SW 1271 (cell line): ENCODE results near the gene DISP3.

ENCODE experiments used
- DNase-seq, 2 experiments: peaks; one replicate each; lab custom pipeline; 2025; lab: John Stamatoyannopoulos, UW

DISP3 gene

DNA sequence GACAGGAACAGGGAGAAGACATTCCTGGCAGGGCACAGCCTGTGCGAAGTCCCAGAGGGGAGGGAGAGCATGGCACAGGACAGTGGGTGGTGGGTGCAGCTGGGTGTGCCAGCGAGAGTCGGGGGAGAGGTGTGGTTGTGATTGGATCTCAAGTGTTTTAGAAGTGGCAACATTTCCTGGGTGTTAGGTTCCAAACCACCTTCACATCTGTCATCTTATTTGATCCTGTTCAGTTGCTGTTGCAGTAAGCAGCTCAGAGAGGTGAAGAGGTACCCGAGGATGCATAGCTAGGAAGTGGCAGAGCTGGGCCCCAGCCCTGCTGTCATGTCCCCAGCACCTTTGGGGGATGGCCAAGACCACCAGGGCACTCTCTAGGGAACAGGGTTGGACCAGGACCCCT lies 22.0 kb upstream of the DISP3 start:
- DNase-seq: no peak

DNA sequence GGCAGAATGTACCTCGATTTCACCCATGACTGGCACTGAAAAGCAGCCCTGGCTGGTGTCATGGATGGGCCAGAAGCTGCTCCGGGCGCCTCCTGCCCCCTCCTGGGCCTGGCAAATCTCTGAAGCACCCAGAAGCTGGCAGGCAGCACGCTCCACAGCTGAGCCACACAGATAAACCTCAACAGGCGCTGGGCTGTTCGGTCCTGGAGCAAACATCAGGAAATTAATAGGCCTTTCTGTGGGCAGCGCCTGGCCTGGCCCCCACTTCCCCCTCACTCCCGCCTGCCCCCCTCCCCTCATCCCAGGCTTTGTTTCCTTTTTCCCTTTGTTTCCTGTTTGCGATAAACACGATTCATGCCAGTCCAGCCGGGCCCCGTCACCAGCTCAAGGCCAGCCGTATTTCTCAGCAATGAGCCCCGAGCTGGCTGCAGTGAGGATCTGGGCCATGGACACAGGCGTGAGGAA lies 20.1 kb upstream of the DISP3 start:
- DNase-seq: no peak

DNA sequence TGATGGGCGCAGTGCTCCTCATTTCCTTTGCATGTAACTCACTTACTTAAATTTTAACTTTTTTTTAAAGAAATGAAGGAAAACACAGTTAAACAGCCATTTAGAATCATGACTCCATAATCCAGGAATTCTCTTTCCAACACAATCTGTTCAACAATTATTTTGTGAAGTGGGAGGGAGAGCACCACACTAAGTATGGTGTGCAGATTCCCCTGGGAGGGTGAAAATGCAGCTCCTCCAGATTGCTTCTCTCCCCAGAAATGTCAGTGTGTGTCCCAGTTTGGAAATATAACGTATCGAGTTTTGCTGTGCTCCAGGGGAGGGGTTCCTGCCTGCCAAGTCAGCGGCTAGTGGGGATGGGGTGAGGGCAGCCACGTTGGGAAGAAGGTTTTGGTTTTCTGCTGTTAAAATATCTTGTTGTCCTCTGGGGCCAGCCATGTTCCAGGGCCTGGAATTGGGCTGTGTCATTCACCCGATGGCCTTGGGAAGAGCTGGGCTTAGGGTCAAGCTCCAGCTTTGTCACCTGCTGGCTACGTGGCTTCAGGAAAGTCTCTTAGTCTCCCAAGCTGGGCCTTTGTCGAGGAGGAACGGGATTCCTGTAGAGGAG lies 17.3 kb upstream of the DISP3 start:
- no peak for DNase-seq

DNA sequence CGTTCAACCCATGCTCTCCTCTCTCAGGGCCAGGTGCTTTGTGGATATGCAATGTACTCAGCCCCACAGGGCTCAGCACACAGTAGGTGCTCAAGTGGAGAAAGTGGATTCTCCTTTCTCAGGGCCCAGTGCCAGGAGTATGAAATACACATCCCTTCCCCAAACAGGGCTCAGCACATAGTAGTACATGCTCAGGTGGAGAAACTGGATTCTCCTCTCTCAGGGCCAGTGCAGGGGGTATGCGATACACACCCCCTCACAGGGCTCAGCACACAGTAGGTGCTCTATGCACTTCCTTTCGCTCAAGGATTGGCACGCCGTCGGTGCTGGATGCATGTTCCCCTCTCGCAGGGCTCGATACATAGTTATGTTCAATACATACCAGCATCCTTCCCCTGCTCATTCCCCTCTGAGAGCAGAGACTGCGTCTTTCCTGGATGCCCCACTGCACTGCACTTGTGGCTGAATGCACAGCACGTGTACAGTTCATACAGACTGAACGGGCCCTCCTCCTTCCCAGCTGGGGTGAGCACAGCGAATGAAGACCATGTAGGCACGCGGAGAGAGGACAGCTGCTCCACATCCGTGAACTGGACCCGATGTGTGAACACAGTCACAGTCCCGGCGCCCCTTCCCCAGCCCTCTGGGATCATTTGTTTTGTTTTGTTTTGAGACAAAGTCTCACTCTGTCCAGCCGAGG lies 16.6 kb upstream of the DISP3 start:
- DNase-seq: no peak

DNA sequence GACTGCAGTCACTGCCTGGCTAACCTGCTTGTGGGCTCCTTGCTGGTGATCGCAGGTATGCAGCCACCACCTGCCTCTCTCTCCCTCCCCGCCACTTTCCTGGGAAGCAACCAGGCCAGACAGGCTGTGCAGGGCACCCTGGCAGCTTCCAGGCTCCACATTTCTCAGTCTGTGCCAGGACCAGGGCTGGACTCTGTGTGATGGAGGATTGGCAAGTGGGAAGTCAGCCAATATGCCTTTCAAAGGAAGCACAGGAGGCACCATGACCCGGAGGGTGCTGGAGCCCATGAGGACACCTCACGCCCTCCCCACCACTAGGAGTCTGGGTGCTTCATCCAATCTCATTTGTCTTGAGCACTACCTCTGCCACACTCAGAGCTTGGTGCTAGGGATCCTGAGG lies 15.8 kb upstream of the DISP3 start:
- no peak for DNase-seq

DNA sequence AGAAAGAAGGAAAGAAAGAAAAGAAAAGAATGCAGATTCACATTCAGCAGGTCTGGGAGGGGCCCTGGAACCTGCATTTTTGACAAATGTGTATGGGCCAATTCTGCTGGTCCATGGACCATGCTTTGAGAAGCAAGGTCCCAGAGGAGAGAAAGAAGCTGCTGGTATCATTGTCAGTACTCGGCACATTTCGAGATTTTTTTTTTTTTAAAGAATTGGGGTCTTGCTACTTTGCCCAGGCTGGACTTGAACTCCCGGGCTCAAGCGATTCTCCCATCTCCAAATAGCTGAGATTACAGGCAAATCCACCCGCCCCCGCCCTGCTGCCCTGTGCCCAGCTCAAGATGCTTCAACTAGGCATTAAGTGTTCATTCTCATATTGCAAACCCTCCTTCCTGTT lies 13.6 kb upstream of the DISP3 start:
- DNase-seq: no peak

DNA sequence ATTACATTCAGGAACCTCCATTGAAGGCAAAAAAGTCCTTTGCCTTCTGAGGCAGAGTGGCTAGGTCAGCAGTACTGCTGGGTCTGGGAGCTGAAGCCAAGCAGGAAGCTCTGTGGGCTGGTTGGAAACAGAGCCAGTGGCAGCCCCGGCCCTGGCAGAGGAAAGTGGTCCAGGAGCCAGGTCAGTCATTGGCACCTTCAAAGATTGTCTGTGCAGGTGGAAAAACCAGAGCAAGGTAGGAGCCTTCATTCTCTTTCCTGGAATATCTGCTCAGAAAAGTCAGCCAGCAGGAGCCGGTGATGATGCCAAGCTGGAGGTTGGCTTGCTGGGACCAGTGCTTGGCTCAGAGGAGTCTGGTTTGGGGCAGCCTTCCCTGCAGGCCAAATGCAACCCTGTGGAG lies 12.5 kb upstream of the DISP3 start:
- no peak for DNase-seq

DNA sequence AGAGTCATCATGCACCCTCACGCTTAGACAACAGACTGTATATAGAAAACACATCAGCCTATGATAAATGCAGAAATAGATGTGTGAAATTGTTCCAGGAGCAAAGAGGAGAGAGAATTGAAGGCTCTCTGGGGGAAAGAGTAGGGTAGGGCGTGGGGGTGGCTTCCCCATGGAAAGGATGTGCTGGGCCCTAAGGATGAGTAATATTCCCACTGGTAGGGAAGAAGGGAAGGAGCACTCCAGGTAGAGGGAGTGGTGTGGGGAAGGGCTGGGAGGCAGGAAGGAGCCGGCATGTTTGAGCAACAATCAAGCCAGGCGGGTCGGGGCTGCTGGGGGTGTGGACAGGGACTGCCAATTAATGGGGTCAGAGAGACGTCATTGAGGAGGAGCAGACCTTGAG lies 10.1 kb upstream of the DISP3 start:
- DNase-seq: no peak

DNA sequence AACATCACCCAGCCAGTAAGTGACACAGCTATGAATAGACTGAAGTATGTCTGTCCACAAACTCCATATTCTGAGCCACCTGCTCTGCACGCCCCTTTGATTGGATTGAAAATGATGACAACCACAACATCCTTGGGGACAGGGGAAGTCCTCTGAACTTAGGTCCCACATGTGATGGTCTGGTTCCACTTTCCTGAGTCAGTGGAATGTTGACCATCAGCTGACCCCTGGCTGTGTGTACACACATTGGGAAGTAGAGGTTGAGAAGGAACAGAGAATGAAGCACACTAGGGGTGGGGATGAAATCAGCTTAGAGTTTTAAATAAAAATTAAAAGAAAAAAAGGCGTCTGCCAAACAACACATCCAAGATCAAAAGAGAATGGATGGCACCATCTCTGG lies 8.0 kb upstream of the DISP3 start:
- DNase-seq: no peak

DNA sequence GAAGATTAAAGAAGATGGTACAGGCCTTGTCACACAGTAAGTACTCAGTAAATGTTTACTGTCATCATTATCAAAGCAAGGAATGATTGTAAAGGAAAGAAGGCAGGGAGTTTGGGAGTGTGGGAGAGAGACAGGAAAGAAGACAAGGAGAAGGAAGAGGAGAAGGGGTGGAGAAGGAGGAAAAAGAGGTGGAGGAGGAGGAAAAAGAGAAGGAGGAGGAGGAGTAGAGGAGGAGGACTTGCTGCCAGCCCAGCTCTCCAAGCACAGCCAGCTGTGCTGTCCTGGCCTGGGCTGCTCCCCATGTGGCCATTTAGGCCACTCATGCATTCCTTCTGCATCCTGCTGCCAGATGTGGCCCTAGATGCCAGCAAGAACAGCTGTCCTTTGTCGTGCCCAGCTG lies 7.5 kb upstream of the DISP3 start:
- no peak for DNase-seq

DNA sequence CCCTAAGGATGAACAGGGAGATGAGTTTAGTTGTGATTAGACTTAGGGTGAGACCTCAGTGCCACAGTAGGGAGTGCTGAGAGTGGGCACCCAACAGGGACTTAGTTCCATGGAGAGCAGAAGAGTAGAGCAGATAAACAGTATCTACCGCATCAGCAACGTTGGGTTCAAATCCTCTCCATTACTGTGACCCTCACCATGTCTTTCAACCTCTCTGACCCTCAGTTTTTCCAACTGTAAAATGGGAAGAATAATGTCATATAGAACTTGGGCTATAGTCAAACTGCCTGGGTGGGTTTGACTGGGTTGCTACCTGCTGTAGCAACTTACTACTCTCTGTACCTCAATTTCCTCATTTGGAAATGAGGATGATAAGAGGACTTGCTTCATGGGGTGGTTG lies 6.7 kb upstream of the DISP3 start:
- DNase-seq: no peak

DNA sequence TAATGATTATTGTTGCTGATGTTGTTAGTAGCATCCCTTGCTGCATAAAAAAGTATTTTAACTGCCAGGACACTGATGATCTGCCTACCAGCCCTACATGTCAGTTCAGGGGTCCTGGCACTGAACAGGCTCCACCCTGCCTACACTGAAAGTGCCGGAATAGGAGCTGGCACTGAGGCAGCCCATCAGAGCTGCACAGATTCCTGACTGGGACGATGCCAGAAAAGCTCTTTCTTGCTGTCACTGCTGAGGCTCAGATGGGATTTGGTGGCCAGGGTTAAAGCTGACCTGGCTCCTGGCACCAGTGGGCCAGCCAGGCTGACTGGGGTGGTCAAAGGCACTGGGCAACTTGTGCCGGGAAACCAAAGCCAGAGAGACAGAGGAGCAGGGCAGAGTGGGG lies 6.2 kb upstream of the DISP3 start:
- no peak for DNase-seq

DNA sequence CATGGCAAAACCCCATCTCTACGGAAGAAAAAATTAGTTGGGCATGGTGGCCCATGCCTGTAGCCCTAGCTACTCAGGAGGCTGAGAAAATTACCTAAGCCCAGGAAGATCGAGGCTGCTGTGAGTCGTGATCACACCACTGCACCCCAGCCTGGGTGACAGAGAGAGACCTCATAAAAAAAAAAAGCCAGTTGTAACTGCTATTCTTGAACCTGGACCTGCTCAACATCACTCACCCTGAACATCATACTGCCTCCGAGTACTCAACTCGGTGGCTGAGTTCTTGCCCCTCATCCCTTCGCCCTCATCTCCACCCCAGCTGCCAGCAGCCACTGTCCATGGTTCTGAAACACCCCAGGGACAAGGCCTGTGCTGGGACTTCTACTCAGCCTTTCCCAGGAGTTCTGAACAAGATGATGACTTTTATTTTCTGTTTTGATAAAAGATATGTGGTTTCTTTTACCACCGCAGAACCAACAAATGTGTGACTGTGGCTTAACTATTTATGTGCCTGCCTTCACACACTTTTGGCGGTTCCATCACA lies 5.4 kb upstream of the DISP3 start:
- DNase-seq: no peak

DNA sequence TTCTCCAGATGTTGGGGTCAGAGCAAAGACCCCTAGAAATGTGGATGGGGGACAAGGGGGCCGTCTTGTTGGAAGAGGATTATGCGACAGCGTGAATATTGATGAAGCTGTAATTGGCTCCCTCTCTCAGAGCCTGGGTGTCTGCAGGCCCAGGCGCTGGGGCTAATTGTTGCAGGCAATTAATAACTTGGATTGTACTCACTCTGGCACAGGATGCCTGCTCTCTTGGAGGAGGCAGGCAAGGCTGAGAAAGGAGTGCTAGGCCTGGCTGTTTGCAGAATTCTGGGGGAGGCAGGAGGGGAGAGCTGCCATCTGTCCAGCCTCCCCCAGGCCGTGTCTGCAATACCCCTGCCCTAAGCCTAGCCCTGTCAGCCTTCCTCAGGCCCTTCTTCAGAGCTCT lies 4.1 kb upstream of the DISP3 start:
- no peak for DNase-seq

DNA sequence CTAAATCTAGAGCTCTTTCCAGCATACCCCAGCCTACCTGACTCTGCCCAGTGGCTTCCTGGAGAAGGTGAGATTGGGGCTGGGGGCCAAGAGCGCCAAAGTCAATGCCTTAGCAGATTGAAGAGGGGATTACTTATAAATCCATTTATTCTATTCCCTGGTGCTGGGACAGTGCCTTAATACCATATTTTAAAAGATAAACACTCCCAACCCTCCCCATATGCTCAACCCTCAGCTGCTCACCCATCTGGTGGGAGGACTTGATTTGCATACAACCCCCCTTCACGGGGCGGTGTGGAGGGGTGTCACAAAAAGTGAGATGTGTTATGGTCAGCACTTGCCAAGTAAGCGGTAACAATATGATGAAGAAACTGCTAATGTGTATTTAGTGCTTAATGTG lies 3.2 kb upstream of the DISP3 start:
- no peak for DNase-seq

DNA sequence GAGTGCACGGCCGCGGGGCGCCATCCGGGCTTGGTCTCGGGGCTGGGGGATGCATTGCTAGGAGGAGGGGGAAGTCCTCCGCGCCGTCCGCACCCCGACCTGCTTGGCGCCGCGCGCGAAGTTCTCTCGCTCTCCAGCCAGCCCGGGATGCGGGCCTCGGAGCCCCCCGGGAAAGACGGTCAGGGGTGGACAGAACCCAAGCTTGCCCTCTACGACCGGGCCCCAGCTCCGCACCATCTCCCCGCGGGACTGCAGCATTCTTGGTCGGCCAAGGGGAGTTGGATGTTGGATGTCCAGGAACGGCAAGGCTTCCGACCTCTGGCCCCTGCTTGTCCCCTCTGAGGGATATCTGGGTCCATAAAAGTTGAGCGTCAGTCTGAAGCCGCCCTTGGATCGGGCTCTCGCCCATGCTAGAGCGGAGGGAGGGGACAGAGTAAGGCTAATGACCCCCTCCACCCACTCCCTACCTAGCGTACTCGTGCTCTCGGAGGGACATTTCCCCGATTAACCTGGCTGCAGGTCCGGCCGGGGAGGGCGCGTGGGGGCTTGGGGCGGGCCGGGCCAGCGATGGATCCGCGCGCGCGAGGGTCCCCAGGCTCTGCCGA lies 522 bp downstream of the DISP3 start:
- no peak for DNase-seq

DNA sequence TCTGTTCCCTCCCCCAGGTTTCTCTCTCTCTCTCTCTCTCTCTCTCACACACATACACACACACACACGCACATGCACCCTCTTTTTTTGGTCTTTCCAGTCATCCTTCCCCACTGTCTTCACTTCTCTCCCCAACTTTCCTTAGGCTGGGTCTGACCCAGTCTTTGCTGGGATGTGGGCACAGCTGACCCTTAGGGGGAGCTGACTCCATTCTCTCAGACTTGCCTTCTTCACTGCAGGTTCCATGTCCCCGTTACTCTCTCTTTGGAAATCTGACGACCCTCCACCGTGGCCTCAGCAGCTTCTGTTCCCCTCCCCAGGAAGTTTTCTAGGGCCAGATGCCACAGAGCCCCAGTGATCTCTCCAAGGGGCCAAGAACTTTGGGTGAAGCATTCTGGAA lies 2.1 kb downstream of the DISP3 start:
- no peak for DNase-seq

DNA sequence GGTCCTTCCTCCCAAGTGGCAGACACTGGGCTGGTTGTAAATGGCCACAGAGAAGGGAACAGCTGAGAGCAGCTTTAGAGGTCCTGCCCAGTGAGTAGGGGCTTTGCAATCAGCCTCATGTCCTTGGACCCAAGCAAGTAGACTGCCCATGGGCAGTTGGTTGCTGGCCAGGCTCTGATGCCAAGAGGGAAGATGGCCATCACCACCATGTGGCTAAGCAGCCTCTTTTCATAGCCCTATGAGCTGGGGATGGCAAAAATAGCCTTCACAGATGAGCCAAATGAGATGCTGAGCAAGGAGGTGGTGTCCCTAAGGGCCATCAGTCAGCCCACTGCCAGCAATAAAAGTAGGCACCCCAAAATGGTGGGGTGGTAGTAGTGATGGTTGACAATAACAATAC lies 3.2 kb downstream of the DISP3 start:
- no peak for DNase-seq

DNA sequence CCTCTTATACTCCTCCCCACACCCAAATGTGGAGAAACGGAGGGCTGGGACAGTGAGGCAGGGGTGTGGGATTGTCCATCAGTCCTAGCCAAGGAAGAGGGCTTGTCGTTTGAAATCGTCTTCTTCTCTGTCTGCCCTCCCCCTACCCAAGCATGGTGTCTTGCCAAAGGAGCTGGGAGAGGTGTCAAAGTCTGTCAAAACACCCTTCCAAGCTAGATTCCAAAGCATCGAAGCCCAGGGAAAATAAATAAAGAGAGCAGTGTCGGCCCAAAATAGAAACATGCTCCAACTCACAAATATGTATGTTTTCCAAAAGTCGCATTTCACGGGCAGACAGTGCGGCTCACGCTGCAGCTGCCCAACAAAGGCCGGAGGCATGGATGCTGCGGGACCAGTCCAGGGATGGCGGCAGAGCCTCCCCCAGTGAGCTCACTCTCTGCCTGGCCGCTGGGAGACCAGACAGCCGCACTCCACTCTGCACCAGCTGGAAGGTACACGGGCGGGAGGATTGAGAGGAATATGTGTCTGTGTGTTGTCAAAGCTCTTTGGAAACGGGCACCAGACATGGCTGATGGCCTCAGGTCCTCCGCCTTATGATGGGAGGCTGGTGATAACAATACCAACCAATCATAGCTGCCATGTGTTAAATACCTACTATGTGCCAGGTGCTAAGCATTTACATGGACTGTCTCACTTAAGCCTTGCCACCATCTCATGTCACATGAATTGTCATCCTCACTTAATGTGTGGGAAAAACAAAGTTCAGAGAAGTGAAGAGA lies 3.9 kb downstream of the DISP3 start:
- DNase-seq: no peak

DNA sequence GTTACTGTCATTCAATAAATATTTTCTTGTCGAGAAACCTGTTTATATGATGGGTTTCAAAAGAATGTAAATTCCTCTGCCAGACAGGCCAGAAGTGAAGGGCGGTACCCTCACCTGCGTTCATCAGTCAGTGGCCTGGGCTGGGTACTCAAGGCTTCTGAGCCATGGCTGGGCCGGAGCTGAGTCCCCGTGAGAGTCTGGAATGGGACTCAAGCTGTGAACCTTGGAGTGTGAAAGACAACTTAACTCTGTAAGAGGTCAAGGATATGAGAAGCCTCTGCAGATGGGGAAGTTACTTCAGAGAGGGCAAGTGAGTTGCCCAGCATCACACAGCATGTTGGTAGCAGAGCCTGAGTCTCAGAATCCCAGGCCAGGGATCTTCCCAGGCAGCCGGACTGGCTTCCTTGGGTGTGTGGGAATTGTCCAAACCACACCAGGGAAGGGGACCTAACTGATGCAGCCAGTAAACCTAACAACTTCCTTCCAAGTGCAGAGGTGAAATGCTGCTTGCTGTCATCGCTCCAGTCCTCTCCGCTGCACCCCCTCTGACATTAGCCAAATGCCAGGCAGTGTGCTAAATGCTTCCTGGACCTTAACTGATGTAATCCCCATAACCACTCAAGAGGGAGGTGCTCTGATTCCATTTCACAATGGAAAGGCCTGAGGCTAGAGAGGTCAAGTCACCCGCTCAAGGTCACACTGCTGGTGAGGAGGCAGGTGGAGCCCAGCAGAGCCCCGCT lies 4.8 kb downstream of the DISP3 start:
- DNase-seq: no peak

DNA sequence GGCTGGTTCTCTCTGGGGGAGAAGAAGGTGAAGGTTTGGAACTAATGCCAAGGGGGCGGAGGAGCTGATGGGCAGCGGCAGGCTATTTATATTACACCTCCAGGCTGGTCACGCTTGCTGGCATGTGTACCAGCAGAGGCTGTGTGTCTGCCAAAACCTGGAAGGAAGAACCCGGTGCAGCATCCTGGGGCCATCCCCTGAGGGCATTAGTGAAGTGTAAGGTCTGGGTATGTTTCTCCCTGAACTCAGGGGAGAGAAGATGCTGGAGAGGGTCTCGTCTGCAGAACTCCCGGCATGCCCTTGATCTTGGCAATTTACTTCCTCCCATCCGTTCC lies 5.3 kb downstream of the DISP3 start:
- no peak for DNase-seq

DNA sequence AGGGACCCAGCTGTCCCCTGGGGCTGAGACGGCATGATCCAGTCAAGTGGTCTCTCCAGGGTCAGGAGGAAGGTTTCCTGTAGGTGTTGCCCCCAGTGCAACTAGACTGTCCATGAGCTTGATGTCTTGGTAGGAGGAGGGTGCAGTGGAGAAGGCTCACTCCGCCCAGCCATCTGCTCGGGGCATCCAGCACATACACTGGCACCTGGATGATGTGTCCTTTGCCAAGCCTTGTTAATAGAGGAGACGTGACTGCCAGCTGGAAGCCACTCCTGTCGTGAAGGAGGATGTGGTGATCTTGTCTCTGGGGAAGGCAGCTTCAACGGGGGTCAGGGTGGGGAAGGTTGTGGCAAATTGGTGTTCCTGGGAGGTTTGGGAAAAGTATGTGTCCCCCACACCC lies 6.2 kb downstream of the DISP3 start:
- DNase-seq: no peak
